Activated CD4-positive, alpha-beta T cell treated with anti-CD3 and anti-CD28 coated beads, Interleukin-2, Interleukin-6, amounts not matched to agents 100 ng/mL and 50 ng/mL, durations not matched to agents 16 hours and 8 hours (primary cell): ENCODE results near the gene SKP1.

Experiments
- DNase-seq: peaks from one replicate; pipeline ENCODE4 v3.0.0-alpha.2; 2020

The SKP1 gene

DNA sequence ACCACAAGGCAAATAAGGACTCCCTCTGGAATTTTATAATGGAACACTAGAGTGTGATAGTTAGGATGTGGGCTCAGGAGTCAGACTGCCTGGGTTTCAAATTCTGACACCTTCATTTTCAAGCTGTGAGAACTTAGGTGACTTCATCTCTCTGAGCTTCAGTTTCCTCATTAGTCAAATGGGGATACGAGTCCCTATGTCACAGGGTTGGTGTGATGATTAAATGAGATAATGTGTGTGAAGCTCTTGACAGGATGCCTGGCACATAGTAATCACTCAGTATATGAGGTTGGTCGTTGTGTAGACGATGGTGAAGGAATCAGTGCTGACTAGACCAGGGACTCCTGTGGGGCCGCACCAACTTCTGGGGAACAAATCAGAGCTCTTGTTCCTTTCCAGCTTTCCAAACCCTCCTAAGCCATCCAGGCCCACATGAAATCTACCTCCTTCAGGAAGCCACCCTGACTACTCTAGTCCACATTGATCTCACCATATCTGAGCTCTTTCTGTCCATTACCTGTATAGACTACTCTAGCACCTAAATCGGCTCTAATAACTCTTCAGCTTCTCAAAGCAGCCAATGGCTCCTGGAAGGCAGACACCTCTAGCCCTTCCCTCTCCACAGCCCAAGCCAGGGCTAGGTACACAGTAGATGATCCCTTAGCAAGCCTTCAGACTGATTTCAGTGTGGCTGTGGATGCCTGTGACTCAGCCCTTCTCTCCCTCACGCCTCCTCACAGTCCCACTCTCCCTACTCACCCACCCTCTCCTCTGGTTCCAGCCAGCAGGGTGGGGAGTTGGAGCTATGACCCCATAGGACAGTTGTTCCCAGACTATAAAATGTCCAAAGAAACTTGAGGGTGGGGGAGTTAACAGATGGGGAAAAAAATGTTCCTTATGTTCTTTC, 64.8 kb downstream of the SKP1 start:
- peak; percentile 88 for DNase-seq

DNA sequence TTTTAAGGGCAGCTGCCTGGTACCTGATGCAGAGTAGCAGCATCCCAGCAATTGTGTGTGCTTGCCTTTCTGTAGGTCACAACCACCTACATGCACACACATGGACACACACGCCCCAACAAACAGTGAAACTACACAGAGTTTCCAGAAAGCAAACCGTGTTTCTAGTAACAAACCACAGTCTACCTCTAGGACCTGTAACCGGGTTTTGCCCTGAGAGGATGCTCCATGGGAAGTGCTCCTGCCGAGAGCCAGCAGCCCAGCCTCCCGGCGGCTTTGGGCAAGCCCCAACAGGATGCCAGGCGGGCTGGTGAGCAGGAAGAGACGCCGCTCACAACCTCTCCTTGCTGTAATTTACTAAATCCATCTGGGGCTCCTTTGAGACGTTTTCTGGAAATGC, 66.4 kb downstream of the SKP1 start:
- DNase-seq: no peak

DNA sequence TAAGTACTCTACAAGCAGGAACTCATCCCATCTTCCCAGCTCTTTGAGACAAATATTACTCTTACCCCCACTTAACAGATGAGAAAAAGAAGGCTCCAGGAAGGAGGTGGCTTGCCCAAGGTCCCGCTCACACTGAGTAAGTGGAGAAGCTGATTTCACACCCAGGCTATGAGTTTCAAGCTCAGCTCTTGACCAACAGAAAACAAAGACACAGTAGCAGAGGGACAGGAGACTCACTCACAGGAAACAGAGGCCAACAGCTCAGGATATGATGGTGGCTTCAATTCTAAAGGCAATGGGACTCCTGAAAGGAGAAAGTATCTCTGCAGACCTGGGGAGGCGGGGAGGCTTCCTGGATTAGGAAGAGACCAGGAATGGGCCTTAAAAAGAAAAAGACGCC, 69.0 kb downstream of the SKP1 start:
- no peak for DNase-seq

DNA sequence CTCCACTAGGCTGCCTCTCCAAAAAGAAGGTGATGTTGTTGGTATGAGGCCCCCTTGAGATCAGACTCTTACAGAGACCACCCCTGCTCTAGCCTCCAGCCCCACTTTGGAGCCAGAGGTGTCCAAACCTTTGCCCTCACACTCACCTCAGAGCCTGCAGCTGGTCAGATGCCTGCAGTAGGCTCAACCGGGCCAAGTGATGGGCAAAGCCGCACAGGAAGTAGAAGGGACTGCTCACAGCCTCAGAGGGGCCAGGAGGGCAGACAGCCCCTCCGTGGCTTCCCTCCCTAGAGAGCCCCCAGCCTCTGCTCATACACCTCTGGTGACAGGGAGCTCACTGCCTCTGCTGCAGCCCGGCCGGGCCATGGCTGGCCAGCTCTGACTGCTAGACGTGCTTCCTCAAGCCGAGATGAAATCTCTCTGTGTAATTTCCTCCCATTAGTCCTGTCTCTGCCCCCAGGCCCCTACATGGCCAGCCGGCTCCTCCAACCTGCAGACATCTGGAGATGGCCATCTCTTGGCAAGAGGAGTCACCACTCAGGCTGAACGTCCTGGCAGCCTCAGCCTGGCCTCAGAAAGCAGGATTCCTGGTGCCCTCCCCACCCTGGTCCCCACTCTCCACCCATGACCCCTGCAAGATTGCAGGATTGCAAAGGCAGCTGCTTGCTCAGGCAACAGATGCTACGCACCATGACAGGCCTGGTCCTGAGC, 69.6 kb downstream of the SKP1 start:
- no peak for DNase-seq

DNA sequence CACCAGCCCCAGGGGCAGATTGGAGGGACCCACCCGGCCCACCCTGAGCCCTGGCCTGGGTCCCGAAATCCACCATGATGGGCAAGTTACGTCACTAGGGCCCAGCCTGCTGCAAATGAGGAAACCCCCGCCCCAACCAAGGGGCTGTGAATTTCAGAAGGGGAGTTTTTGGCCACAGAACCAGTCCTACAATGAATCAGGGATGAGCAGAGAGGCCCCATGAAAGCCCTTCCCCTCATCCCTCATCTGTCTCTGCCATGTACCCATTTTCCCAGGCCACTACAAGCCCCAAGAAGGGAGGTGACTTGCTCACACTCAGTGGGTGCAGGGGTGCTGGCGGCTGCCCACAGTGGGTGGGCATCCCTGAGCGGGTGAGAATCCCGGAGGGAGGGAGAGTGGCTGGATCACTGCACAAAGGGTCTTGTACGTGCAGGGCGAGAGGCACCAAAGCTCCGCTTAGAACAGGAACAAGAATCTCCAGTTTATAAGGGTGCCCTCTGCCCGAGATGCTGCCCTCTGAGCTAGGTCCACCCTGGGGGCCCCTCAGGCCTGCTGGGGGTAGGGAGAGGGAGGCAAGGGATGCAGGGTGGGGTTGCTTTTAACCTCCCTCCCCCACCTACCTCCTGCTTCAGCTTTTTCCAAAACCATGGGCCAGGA, 72.6 kb downstream of the SKP1 start:
- DNase-seq: peak; percentile 55

DNA sequence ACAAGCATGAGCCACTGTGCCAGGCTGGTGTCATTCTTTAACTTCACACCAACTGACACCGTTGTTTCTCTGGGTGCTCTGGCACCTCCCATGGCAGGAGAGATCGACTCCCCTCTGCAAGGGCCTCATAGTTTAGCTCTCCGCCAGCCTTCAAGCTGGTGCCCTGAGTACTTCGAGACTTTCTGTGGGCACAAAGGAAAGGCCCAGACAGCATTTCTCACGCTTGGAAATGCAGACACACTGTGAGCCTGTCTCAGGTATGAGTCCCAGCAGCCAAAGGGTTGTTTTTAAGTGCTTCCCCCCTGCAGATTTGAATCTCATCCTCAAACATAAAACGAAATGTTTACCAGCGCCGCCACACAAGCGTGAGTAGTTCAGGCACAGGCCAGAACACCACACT, 73.4 kb downstream of the SKP1 start:
- no peak for DNase-seq

DNA sequence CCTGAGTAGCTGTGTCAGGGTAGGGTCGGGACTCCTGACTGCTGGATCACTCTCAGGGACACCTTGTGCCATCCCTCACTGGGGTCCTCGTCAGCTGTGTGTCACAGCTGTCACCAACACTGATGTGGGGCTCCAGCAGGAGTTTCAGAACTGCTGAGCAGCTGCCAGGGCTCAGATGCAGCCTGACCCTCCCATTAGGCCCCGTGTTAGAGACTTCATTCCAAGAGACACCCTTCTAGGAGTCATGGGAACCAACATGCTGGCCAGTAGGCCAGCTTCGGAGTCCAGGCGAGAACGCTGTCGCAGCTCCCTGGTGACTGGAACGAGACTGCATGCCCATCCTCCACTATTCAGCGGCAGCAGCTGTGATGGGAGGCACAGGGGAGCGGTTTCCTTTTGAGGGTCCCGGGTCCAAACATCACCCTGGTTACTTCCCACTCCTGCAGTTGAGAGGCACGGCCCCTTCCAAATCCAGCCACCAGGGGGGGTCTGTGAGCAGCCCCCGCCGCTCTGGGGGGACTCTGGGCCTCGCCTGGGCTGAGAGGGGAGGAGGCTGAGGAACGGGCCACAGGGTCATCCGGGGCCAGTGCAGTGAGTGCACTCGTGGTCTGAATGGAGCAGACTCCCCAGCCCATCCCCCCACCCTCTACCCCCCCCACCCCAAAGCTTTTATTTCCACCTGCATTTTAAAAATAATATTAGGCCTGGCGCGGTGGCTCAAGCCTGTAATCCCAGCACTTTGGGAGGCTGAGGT, 74.9 kb downstream of the SKP1 start:
- peak; percentile 80 for DNase-seq

DNA sequence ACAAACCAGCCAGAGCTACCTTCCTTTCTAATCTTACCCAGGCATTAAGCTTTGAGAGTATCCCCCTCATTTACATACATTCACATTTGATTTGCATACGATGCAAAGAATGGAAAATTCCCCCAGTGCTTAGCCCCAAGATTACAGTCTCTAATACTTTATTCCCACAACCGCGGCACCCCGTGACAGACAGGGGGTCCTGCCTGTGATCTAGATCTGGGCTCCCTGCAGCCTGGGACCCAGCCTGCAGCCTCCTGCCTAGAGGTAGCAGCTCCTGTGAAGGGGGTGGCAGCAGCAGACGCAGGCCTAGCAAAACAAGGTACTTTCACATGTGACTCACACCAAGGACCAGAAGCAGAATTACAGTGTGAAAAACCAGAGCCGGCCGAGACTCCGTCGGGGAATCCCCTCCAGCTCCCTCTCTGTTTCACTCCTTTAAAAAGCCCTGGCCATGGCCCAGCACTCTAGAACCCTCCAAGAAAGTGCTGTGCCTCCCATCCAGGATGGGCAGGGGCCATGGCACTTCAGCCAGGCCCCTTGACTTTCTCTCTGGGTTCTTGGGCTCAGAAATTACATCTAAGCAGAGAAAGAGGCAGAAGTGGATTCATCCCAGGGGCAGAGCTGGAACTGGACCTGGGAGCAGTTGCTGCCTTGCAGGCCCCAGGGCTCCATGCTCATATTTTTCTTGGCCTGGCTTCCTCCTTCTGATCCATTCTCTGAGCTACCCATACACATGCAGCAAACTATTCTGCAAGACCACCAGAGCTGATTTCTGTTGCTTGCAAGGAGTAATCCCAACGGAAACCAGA, 76.3 kb downstream of the SKP1 start:
- DNase-seq: peak; percentile 92

DNA sequence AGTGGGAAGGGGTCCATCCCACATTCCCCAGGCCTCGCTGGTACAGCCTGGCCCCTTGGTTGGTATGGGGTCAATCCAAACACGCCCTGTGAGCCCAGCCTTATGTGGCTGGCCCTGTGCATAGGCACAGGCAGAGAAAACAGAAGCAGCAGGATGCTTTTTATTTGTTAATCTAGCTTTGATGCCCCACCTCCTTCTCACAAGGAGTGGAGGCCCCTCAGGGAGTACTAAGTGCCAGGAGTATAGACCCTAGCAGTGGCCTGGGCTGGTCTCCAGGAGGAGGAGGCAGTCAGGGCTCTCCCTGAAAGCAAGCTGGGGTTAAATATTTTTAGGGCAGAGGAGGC, 76.8 kb downstream of the SKP1 start:
- no peak for DNase-seq

DNA sequence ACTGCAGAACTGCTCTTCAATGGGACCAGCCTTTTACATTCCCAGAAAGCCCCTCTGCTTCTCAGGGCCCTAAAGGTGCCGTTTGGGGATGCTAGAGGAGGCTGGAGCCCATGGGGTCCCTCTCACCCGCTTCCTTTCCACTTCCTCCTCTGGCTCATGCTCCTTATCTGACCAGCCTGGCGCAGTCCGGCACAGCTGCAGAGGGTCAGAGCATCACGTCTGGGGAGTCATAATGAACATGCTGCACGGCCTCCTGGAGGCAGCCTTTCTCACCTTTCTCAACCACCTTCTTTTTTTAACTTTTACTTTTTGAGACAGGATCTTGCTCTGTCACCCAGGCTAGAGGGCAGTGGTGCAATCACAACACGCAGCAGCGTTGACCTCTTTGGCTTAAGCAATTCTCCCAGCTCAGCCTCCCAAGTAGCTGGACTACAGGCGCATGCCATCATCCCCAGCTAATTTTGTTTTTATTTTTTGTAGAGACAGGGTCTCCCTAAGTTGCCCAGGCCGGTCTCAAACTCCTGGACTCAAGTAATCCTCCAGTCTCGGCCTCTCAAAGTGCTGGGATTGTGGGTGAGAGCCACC, 77.4 kb downstream of the SKP1 start:
- DNase-seq: no peak
